Left lung (tissue), 10 donors: Measurements from ENCODE around the gene ZNF219. TPM values are rescaled to one million over a fixed set of nuclear protein-coding genes. Genes with fewer than 3 reads are reported as not detected.

Source experiments
- ATAC-seq: fragments of 200-7000 bp; cut with Tn5 transposase; one replicate; pipeline ENCODE4 v1.9.1; 2020; ENCODE audit warnings: moderate library complexity
- DNase-seq, 4 donors: peaks; one replicate each; pipeline ENCODE4 v3.0.0-alpha.2; 2013 to 2020
- H3K27ac ChIP-seq, 2 donors: fragments of 200-600 bp; sonication (generic) in 1 of 2; one replicate each; pipeline versions ENCODE4 v1.5.0 to v1.8.0; 2020 to 2021
- H3K27me3 ChIP-seq, 2 donors: fragments of 200-600 bp; sonication (generic) in 1 of 2; one replicate each; pipeline versions ENCODE4 v1.5.0 to v1.8.0; 2020 to 2021
- H3K36me3 ChIP-seq, 2 donors: fragments of 200-600 bp; sonication (generic) in 1 of 2; one replicate each; pipeline versions ENCODE4 v1.5.0 to v1.8.0; 2020 to 2021
- H3K4me1 ChIP-seq, 2 donors: fragments of 200-600 bp; one replicate each; pipeline ENCODE4 v1.8.0; 2021
- H3K4me3 ChIP-seq, 2 donors: fragments of 200-600 bp; sonication (generic) in 1 of 2; one replicate each; pipeline versions ENCODE4 v1.5.0 to v1.8.0; 2020 to 2021; ENCODE audit warnings: mild to moderate bottlenecking in 1 of 2
- H3K9me3 ChIP-seq, 2 donors: fragments of 200-600 bp; sonication (generic) in 1 of 2; one replicate each; pipeline versions ENCODE4 v1.5.0 to v1.8.0; 2020 to 2021
- intact Hi-C, 2 donors: fragments of 100-400 bp; cut with DNase I; formaldehyde crosslinking; loops; one replicate each; pipeline versions ENCODE4 v1.11.2 to v1.14.2; 2022
- polyA plus RNA-seq, 6 donors: library from polyadenylated mRNA; unstranded; fragments of 120-200 nt; gene quantifications; one replicate each; pipeline ENCODE4 v1.2.1, GENCODE V29; 2013; ENCODE audit not compliant: insufficient read length in 6 of 6
- total RNA-seq, 2 donors: library from RNA; stranded (reverse); fragmentation: NEBNext Ultra II Directional; extraction: Animal tissue kit (Norgen Biotek cat#: 25700); gene quantifications; one replicate each; pipeline ENCODE4 v1.2.1, GENCODE V29; 2021
- TF ChIP-seq, protein P1 (sequence below), 2 donors: fragments of 200-600 bp; sonication (generic) in 1 of 2; IDR thresholded peaks; one replicate each; pipeline versions ENCODE4 v1.5.0 to v1.8.0; 2021; ENCODE audit warnings: antibody characterized with exemption in 2 of 2
- donor health status: DM: no; HTN: yes; CAD: no.
- donor health status: DM: no; HTN: no; CAD: no.

ZNF219 gene
- total and polyA plus RNA-seq, 8 donors: 30.5 to 45.4 (median 35.7) TPM

DNA sequence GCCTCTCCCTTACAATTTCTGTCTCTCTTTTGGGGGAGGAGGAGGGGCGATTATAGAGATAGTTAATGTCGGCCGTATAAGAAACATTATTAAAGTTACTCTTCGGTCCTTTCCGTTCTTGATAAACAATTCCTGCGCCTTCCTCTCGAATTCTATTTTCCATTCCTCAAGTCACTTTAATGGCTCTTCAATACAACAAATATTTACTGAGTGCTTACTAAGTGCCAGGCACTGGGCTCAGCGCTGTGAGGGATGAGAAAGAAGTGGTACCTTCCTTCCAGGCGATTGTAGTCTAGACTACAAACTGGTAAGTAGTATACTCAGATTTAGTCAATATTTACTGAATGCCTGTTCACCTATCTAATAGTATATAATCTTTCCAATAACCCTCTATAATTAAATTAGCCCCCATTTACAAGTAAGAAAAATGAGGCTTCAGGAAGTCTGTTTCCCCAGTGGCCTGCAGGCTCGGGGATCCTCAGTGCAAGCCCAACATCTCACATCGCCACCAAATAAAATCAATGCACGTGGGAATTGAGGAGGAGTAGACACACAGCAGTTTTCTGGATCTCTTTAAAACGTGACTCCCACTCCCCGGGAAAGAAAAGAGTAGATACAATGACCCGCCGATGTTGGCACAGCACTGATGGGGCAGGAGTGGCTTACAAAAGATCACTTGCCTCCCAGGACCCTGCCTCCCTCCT, 589 bp upstream of the ZNF219 start:
- intact Hi-C loops: no loop called here
- peak; percentile 27 for ATAC-seq
- H3K4me3 ChIP-seq: peak overlapping the region; percentile 40 to 56
- H3K27me3 ChIP-seq: peaks cover 0 to 16% of the 10 kb centered on the region in 2 donors
- DNase-seq: no peak
- H3K36me3 ChIP-seq: no peaks in the 10 kb centered on the region
- H3K4me1 ChIP-seq: peaks cover 5 to 42% of the 10 kb centered on the region in 2 donors
- no peaks in the 10 kb centered on the region for H3K9me3 ChIP-seq
- TF ChIP-seq, protein P1, sequence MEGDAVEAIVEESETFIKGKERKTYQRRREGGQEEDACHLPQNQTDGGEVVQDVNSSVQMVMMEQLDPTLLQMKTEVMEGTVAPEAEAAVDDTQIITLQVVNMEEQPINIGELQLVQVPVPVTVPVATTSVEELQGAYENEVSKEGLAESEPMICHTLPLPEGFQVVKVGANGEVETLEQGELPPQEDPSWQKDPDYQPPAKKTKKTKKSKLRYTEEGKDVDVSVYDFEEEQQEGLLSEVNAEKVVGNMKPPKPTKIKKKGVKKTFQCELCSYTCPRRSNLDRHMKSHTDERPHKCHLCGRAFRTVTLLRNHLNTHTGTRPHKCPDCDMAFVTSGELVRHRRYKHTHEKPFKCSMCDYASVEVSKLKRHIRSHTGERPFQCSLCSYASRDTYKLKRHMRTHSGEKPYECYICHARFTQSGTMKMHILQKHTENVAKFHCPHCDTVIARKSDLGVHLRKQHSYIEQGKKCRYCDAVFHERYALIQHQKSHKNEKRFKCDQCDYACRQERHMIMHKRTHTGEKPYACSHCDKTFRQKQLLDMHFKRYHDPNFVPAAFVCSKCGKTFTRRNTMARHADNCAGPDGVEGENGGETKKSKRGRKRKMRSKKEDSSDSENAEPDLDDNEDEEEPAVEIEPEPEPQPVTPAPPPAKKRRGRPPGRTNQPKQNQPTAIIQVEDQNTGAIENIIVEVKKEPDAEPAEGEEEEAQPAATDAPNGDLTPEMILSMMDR (IDR thresholded peaks at IDR 0.05): no peak
- H3K27ac ChIP-seq: peak overlapping the region; percentile 76 to 84

DNA sequence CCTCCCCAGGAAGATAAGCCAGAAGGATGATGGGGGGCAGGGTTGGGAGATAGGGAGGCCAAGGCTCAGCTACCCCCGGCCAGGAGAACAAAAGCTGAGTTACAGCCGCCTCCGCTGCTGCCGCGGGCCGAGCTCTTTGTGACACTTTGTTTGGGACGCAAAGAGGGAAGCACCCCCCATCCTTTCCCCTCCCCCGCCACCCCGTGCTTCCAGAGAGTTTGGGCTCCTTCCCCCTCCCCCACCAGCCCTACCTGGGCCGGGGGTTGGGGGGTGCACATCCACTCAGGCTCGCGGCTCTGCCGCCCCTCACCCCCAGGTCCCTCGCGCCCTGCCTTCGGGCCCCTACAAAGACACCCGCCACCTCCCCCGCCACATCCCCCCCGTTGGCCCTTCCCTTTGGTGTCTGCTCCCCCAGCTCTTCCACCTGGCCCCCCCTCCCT, 799 bp downstream of the ZNF219 start:
- TF ChIP-seq, protein P1 (IDR thresholded peaks at IDR 0.05): no peak
- intact Hi-C loops: no loop called here
- Histone ChIP-seq H3K27ac (peak overlapping the region; percentile 61 to 72), H3K9me3 (no peaks in the 10 kb centered on the region), H3K4me3 (peak overlapping the region; percentile 27 to 44), H3K27me3 (peaks cover 0 to 16% of the 10 kb centered on the region in 2 donors), H3K4me1 (peaks cover 5 to 38% of the 10 kb centered on the region in 2 donors), H3K36me3 (peaks cover 0 to 6% of the 10 kb centered on the region in 2 donors)
- peak in 1 of 4 donors; percentile 73 for DNase-seq
- peak; percentile 16 for ATAC-seq

DNA sequence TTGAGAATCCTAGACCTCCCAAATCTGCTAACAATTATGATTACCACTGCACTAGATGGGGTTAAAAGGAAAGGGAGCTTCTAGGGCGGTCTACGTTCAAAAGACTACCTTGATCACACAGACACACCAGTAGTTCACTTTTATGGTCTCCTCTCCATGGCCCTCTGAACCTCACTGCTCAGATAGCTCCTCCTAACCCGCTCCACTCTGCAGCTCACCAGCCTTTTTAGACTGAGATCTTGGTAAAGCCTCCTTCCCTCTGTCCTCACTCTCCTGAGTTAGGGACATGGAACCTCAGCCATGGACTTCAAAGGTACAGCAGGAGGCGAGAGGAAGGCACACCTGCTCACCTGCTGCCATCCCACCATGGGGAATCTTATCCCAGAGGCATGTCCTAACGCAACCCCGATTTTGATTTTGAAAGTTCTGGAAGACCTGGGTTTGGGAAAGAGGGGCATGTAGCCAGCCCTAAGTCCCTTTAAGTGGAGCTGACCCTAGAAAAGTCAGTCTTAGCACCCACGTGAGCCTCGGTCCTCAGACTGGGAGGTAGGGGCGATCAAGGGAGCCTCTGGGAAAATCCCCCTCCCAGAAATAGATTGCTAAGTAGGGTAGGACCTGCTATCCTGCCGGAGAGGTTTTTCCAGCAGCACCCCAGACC, 1.3 kb downstream of the ZNF219 start:
- ATAC-seq: no peak
- Histone ChIP-seq H3K9me3 (no peaks in the 10 kb centered on the region), H3K4me1 (peaks cover 5 to 41% of the 10 kb centered on the region in 2 donors), H3K27ac (peak overlapping the region; percentile 61 to 72), H3K36me3 (peaks cover 0 to 9% of the 10 kb centered on the region in 2 donors), H3K27me3 (peaks cover 0 to 16% of the 10 kb centered on the region in 2 donors), H3K4me3 (peak overlapping the region; percentile 27 to 44)
- TF ChIP-seq, protein P1 (IDR thresholded peaks at IDR 0.05): no peak
- intact Hi-C loops: no loop called here
- no peak for DNase-seq

DNA sequence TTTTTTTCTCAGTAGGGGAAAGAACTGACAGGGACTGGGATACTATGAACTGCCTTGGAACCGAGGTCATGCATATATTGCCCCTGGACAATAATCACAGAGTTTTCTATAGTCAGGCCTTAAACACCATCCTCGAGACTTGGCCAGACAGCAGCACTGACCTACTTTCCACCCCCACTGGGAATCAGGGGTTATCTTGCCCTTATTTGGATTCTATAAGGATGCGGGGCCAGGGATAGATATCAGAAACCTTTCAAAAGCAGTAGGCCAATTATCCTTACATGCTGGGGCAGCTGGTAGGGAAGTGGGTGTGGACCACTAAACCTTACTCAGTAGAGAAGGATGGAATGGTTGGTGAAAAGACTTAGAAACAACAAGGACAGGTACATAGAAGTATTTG, 2.0 kb downstream of the ZNF219 start:
- Histone ChIP-seq H3K27ac (peak overlapping the region; percentile 61 to 72), H3K27me3 (peaks cover 0 to 16% of the 10 kb centered on the region in 2 donors), H3K9me3 (no peaks in the 10 kb centered on the region), H3K4me3 (no peak overlapping the region), H3K36me3 (peaks cover 0 to 16% of the 10 kb centered on the region in 2 donors), H3K4me1 (peaks cover 5 to 41% of the 10 kb centered on the region in 2 donors)
- intact Hi-C loops: no loop called here
- ATAC-seq (no peak), DNase-seq (no peak)
- TF ChIP-seq, protein P1 (IDR thresholded peaks at IDR 0.05): no peak
